Pons (tissue), 1 donor: ENCODE data around the gene FUOM.

ENCODE experiments used
- DNase-seq: peaks from one replicate; pipeline ENCODE4 v3.0.0-alpha.2; 2016; ENCODE audit warnings: low spot score

Gene FUOM

GRCh38 chr10:133312016-133312768 lies 45.6 kb downstream of the FUOM start:
- DNase-seq, result no peak

- DNase-seq, result no peak
These were observed 46.2 kb downstream of the FUOM start for GRCh38 chr10:133311570-133311969.

- no peak for DNase-seq
These were observed 47.0 kb downstream of the FUOM start for GRCh38 chr10:133310789-133311188.

GRCh38 chr10:133310399-133310755 lies 47.4 kb downstream of the FUOM start:
- DNase-seq, result no peak

- no peak for DNase-seq
These were observed 48.0 kb downstream of the FUOM start for GRCh38 chr10:133309720-133310398.

- peak; percentile 84 for DNase-seq
These were observed 48.6 kb downstream of the FUOM start for GRCh38 chr10:133309100-133309719.

GRCh38 chr10:133308421-133309099 lies 49.3 kb downstream of the FUOM start, which contains the start of the genes TUBGCP2 and ZNF511:
TUBGCP2 (minus strand) TSS chr10:133308872; CDS start chr10:133302941, 5,931 bp downstream.
ZNF511 (plus strand) TSS chr10:133308914; CDS start chr10:133308944, 30 bp downstream.
- no peak for DNase-seq

- DNase-seq, result no peak
These were observed 49.9 kb downstream of the FUOM start for GRCh38 chr10:133307776-133308420.

- no peak for DNase-seq
These were observed 50.9 kb downstream of the FUOM start for GRCh38 chr10:133306941-133307379.

GRCh38 chr10:133306097-133306476 lies 51.7 kb downstream of the FUOM start:
- DNase-seq, result no peak
